ENCODE data around the gene IL10RB.
A peak's percentile ranks its signal among the peaks of the same experiment; 100 is the strongest.
"Not testable (repeated sequence)": the region's sequence is repeated elsewhere in the genome, so short reads cannot be mapped to it uniquely, and the experiment has no call there.

Gene IL10RB

DNA sequence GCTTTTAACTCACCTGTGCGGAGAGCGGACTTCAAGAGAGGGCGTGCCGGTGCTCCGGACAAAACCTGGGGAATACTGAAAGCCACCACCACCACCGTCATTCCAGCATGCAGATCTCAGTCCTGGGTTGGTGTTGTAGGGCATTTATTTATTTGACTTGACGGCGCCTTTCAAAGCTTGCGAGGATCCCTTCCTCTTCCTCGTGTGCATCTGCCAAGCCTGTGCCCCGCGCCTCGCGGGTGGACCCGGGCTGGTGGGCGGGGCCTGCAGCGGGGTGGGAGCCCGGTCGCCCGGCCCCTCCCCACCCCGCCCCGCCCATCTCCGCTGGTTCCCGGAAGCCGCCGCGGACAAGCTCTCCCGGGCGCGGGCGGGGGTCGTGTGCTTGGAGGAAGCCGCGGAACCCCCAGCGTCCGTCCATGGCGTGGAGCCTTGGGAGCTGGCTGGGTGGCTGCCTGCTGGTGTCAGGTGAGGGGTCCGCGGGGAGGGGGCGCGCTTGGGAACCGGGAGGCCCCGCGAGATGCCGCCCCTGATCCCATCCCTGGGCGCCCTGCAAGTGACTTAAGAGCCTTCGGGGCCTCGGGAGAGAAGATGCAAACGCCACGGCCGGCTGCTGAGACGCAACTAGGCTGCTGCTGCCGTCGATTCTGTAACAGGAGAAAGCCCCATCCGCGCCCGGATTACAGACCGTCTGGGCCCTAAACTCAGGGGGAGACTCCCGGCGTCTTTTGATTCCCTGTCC, at the start of gene IL10RB:
TSS of gene IL10RB (plus strand) at position 318 of the 739 bp plus-strand sequence. CDS start at position 417, 99 bp downstream.
- DNase-seq (ENCODE audit: low spot score): peak; percentile 78

DNA sequence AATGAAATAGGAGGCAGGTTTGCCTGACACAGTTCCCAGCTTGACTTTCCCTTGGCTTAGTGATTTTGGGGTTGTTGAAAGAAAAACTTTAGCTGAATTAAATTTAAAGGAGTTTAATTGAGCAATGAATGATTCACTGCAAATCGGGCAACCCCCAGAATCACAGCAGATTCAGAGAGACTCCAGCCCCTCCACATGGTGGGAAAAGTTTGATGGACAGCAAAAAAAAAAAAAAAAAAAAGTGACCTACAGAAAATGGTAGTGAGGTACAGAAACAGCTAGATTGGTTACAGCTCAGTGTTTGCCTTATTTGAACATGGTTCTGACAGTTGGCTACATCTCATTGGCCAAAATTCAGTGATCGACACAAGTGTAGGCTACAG, 49.0 kb upstream of the IL10RB start:
- no peak for DNase-seq (ENCODE audit: low spot score)

DNA sequence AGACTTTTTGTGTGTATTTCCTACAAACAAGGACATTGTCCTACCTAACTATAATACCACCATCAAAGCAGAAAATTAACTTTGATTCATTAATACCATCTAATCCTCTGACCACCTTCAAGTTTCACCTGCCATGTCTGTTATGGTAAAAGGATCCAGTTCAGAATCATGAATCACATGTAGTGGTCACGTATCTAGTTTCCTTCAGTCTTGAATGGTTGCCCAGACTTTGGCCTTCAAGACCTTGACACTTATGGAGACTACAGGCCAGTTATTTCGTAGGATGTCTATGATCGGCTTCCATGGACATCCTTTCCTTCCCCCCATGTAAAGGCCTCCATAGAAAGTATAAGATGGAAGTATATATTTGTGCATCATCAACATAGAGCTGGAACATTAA, 46.9 kb upstream of the IL10RB start:
- DNase-seq (ENCODE audit: low spot score): no peak

DNA sequence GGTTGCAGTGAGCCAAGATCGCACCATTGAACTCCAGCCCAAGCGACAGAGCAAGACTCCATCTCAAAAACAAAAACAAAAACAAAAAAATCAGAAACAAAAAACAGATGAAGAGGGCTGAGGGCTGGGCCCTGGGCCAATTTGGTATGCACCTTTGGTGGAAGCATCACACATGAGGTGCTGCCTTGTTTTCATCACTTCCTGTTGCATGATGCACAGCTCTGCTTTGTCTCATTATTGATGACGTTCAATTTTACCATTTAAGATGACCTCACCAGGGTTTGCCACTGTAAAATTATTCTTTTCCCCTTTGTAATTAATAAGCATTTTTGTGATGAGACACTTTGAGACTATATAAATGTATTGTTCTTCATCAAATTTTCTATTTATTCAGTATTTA, 46.2 kb upstream of the IL10RB start:
- DNase-seq (ENCODE audit: low spot score): no peak

DNA sequence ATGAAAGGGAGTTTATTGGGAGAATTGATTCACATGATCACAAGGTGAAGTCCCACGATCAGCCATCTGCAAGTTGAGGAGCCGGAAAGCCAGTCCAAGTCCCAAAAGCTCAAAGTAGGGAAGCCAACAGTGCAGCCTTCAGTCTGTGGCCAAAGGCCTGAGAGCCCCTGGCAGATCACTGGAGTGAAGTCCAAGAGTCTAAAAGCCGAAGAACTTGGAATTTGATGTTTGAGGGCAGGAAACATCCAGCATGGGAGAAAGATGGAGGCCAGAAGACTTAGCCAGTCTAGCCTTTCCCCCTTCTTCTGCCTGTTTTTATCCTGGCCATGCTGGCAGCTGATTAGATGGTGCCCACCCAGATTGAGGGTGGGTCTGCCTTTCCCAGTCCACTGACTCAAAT, 40.8 kb upstream of the IL10RB start:
- DNase-seq (ENCODE audit: low spot score): not testable (repeated sequence)

DNA sequence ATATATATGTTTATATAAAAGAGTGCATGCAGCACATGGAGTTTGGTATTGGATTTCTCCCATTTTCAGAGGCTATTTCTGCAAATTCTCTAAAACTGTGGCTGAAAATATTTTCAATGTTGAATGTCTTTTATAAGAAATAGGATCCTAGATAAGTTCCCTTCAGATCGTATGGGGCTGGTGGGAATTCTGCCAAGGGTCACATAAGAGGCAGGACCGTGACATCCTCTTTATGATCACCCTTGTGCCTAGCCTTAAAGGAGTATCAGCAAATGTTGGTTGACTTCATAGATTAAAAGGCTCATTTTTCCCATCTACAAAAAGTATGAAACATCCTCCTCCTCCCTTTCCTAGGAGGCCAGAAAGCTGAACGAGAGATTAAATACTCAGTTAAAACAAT, 37.7 kb upstream of the IL10RB start:
- no peak for DNase-seq (ENCODE audit: low spot score)

DNA sequence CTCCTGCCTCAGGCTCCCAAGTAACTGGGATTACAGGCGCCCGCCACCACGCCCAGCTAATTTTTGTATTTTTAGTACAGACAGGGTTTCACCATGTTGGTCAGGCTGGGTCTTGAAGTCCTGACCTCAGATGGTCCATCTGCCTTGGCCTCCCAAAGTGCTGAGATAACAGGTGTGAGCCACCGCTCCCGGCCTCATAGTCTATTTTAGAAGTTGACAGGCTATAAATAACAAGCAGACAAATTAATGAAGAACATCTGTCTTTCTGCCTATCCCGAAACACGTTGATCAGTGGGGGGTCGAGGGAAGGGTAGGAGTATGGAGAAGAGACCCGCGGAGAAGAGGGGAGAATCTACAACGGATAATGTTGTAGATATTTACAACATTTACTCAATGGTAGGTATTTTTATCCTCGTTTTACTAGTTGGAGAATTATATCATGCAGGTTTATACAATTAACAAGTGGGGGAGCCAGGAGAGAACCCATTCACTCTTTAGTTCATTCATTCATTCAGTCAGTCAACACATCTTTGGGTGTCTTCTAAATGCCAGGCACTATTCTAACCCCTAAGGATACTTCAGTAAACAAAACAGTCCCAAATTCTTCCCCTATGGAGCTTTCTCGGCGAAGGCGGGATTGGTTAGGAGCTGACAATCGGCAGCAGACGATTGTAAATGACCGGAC, 36.9 kb upstream of the IL10RB start:
- peak; percentile 55 for DNase-seq (ENCODE audit: low spot score)

DNA sequence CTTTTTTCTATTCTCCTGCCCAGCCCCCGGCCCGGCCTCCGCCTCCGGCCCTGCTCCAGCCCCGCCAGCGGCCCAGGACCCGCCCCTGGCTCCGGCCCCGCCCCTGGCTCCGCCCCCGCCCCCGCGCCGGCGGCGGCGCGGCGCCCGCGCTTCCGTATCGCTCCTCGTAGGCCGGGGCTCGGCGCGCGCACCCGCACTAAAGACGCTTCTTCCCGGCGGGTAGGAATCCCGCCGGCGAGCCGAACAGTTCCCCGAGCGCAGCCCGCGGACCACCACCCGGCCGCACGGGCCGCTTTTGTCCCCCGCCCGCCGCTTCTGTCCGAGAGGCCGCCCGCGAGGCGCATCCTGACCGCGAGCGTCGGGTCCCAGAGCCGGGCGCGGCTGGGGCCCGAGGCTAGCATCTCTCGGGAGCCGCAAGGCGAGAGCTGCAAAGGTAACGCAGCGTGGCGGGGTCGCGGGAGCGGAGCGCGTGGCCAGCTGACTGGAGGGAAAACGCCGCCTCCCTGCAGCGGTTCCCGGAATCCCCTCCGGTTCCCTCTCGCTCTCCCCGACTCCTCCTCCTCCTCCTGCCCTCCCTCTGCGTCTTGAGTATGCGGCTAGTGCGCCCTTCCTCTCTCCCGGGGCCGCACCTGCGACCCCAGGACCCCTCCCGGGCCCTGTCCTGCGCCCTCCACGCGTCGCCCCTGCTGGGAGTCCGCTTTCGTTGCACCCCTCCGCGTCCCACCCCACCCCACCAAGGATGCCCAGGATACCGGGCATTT, 36.2 kb upstream of the IL10RB start, which contains the start of gene IFNAR2:
TSS of gene IFNAR2 (plus strand) at position 155 of the 761 bp plus-strand sequence. CDS start 11,985 bp downstream, outside the sequence.
- DNase-seq (ENCODE audit: low spot score): no peak

DNA sequence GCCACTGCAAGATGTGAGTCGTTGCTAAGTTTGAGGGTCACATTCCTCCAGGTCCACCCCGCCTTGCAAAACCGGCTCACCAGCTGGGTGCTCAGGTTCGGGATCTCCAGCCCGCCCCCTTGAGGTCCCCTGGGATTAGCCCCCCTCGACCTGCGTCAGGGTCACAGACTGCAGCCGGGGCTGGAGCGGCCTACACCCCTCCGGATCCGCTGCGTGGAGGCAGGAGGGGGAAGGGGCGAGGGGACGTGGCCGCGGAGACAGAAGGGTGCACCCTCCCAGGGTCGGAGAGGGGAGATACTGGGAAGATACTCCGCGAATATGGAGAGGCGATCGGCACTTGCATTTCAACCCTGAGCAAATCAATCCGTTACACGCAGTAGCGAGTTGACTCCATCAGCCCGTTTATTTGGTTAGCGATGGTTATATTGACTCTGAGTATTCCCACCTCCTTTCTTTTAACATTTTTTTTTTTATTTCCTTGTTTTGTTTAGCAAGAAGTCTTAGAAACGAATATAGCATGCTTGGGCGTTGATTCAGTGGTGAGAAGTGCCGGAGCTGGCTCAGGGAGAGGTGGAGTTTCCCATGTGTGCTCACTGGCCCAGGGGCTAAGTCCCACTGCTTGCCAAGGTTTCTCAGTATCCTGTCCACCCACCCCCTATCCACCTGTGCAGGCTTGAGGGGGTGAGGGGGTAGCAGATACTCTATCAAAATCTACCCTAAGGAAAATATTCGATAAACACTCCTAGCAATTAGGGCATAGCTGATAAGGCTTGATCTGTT, 35.4 kb upstream of the IL10RB start:
- DNase-seq (ENCODE audit: low spot score): peak; percentile 45

DNA sequence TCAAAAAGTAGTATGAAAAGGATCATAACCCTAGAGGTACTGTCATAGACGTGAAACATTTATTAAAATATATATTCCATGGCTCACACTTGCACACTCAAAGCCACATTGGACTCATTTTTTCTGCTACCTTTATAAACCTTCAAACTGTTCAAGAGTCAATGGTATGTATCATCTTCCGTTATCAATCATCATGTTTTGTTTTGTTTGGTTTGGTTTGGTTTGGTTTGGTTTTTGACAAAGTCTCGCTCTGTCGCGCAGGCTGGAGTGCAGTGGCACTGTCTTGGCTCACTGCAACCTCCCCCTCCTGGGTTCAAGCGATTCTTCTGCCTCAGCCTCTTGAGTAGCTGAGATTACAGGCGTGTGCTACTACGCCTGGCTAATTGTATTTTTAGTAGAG, 34.6 kb upstream of the IL10RB start:
- no peak for DNase-seq (ENCODE audit: low spot score)

DNA sequence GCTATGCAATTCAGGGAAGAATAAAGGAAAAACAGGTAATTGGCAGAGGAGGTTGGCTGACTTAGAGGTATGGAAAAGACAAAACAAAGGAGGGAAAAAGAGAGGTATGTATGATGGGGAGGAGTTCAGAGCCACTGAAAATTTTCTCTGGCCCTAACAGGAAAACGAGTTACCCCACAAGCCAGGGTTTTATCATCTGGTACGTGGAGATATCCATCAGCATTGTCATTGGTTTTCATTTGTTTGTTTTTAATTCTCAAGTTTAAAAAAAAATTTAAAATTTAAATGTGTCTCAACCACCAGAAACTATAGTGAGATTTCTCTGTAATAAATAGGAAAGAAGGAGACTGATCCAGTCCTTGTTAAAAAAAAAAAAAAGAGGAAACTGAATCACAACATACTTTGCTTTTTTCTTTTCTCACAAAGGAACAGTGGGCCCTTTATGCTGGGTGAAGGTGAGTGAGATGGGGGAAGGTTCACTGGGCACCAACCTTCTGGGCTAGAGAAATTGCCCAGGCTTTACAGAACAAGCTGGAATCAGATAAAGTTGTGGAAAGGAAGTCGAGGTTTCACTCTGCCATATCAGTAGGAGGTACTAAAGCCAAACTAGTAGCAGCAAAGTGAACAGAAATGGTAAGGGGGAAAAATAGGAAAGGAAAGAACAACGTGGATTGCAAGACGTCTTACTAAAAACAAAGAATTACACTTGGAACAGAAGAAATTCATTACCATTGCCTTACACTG, 33.7 kb upstream of the IL10RB start:
- DNase-seq (ENCODE audit: low spot score): peak; percentile 53

DNA sequence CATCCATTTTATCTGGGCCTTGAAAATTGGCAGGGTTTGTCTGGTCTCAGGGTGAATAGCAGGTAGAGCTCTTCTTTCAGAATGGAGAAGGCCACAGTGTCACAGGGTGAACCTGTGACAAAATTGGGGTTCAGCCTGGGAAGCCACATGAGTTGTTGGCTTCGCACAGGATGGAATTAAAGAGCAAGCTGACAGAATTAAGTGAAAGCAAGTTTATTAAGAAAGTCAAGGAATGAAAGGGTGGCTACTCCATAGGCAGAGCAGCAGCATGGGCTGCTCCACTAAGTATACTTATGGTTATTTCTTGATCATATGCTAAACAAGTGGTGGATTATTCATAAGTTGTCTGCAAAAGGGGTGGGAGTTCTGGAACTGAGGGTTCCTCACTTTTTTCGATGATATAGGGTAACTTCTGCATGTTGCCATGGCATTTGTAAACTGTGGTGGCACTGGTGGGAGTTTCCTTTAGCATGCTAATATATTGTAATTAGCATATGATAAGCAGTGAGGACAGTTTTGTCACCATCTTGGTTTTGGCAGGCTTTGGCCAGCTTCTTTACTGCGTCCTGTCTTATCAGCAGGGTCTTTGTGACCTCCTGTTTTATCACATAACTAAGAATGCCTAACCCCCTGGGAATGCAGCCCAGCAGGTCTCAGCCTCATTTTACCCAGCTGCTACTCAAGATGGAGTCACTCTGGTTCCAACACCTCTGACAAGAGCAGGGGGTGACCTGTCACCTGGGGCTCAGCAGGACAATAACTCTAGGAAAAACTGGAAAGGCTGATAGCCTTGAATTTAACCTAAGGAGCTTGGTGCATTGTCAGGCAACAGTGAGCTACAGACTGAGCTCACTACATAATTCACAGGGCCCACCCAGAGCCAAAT, 31.3 kb upstream of the IL10RB start:
- DNase-seq (ENCODE audit: low spot score): no peak

DNA sequence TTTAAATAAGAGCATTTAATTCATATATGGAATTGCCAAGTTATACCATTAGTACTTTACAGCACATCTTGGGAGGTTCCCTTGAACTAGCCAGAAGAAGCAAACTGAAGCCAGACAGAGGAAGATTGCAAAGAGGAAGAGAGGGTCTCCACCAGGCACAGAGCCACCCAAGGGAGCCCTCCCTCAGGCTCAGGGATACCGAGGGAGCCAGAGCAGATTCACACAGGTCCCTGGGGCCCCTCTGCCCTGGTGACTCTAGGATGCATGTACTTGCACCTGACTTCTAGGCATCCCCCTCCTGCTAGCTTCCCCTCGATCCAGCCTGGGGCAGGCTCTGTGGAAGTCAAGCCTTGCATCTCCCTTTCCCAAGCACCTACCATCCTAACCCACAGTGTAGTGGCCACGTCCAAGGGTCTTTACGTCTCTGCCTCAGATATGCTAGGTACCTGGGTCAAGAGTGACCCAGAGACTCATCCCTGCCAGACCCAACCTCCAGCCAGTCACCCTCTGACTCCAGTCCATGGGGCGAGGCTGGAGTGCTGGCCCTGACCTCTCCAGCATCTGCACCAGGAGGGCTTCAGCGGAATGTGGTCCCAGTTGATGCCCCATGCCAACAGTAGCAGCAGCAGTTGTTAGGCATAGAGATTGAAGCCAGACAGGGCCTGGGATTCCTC, 30.0 kb upstream of the IL10RB start:
- DNase-seq (ENCODE audit: low spot score): no peak

DNA sequence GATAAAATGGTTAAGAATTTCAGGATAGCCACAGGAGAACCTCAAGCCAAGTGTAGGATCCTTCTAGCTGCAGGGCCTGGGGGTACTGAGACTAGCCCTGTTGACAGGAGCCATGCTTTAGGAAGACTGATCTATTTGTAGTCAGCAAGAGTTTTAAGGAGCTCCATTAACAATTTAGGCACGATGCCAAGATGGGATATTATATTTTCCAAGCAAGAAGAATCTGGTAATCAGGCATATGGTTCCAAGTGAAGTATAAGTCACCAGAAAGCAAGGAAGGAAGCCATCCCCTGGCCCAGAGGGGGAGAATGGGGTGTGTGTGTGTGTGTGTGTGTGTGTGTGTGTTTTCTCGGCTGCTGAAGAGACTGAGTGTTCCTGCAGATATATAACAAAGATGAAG, 29.4 kb upstream of the IL10RB start:
- DNase-seq (ENCODE audit: low spot score): no peak

DNA sequence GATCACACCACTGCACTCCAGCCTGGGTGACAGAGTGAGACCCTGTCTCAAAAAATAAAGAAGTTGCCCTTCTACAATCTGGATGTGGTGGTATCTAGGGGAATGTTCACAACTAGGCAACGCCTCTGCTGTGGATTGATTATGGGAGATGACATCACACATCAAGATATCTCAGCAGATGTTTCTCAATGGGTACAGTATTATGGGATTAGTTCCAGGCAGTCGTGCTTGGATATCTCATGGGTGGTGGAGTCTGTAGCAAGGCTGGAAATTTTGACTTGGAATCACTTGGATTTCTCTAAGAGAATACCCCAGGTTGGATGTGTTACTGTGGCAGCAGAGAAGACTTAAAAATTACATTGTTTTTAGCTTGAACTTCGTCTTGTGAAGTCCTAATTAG, 28.7 kb upstream of the IL10RB start:
- DNase-seq (ENCODE audit: low spot score): no peak

DNA sequence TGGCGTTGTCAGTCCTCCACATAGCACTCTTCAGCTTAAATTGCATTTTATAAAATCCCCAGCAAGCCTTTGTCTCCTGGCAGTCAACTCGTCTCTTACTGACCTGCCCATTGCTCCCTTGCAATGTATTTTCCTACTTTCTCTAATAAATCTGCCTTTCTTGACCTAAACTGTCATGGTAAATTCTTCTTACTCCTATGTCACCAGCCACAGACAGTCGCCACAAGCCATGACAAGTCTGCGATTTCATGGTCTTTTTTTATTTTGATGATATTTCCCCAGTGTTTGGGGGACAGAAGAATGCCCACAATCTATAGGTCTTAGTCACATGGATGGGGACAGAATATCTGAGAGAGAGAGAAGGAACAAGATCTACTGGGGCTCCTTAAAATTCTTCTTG, 28.0 kb upstream of the IL10RB start:
- no peak for DNase-seq (ENCODE audit: low spot score)

DNA sequence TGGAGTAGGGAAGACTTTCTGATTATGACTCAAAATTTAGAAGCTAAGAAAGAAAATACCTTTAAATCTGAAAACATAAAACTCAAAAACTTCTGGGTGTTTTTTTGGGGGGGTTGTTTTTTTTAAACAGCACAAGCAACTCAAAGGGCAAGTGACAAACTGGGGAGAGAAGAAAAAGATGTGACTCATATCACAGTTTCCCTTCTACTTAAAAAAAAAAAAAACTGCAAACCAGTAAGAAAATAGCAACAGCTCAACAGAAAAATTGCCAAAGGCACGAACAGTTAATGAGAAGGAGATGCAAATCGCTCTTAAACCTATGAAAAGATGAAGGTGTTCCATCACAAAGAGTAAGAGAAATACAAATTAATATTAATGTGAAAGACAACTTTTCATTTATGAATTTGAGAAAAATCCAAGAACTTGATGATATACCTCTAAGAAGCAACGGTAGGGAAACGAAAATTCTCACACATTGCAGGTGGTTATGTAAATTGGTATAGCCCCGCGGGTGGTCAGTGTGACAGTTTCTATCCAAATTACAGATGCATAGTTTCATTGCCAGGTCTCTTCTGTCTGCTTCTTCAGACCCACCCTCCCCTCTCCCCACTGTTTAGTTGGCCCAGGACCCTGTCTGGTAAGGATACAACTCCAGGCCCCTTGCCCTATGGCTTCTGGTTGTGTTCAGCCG, 27.5 kb upstream of the IL10RB start:
- DNase-seq (ENCODE audit: low spot score): no peak

DNA sequence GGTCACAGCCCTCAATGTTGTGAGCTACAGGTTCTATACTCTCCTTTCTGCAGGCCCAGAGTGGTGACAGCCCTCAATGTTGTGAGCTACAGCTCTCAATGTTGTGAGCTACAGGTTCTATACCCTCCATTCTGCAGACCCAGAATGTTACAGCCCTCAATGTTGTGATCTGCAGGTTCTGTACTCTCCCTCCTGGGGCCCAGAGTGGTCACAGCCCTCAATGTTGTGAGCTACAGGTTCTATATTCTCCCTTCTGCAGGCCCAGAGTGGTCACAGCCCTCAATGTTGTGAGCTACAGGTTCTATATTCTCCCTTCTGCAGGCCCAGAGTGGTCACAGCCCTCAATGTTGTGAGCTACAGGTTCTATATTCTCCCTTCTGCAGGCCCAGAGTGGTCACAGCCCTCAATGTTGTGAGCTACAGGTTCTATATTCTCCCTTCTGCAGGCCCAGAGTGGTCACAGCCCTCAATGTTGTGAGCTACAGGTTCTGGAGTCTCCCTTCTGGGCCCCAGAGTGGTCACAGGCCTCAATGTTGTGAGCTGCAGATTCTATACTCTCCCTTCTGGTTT, 26.5 kb upstream of the IL10RB start:
- not testable (repeated sequence) for DNase-seq (ENCODE audit: low spot score)

DNA sequence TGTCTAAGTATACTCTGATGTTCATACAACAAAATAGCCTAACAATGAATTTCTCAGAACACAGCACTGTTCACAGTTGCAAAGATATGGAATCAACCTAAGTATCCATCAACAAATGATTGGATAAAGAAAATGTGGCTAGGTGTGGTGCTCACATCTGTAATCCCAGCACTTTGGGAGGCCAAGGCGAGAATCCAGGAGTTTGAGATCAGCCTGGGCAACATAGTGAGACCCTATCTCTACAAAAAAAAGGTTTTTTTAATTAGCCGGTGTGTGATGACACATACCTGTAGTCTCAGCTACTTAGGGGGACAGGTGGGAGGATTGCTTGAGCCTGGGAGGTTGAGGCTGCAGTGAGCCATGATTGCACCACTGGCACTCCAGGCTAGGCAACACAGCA, 25.8 kb upstream of the IL10RB start:
- no peak for DNase-seq (ENCODE audit: low spot score)
